ENCODE data around the gene SNCB.
"Not testable (repeated sequence)": the region's sequence is repeated elsewhere in the genome, so short reads cannot be mapped to it uniquely, and the experiment has no call there.

SNCB gene

GRCh38 chr5:176592573-176592972 is 37.8 kb downstream of the SNCB start:
- H3K27ac ChIP-seq = no peak overlapping the region
- peaks cover 51% of the 10 kb centered on the region for H3K27me3 ChIP-seq
- peaks cover 5% of the 10 kb centered on the region in 2 experiments for H3K4me1 ChIP-seq (ENCODE audit: control insufficient read depth in 1 of 2, insufficient read depth in 1 of 2, low read depth in 1 of 2, low read length in 1 of 2)
- H3K4me3 ChIP-seq (ENCODE audit: low read depth in 1 of 2, low read length in 1 of 2) = no peak overlapping the region
- H3K9me3 ChIP-seq = peaks cover 3% of the 10 kb centered on the region
- no peaks in the 10 kb centered on the region for H3K36me3 ChIP-seq
- TF ChIP-seq CTCF (IDR thresholded peaks at IDR 0.05) = no peak

GRCh38 chr5:176591667-176592066 is 38.7 kb downstream of the SNCB start:
- not testable (repeated sequence) for H3K27ac ChIP-seq; H3K4me3 ChIP-seq (ENCODE audit: low read depth in 1 of 2, low read length in 1 of 2); H3K36me3 ChIP-seq; H3K4me1 ChIP-seq (ENCODE audit: control insufficient read depth in 1 of 2, insufficient read depth in 1 of 2, low read depth in 1 of 2, low read length in 1 of 2); H3K9me3 ChIP-seq
- H3K27me3 ChIP-seq = peaks cover 42% of the 10 kb centered on the region

- no peaks in the 10 kb centered on the region for H3K36me3 ChIP-seq
- peaks cover 27% of the 10 kb centered on the region for H3K27me3 ChIP-seq
- no peak for TF ChIP-seq CTCF (IDR thresholded peaks at IDR 0.05)
- no peaks in the 10 kb centered on the region for H3K4me1 ChIP-seq (ENCODE audit: control insufficient read depth in 1 of 2, insufficient read depth in 1 of 2, low read depth in 1 of 2, low read length in 1 of 2)
- H3K27ac ChIP-seq = no peak overlapping the region
- H3K4me3 ChIP-seq (ENCODE audit: low read depth in 1 of 2, low read length in 1 of 2) = no peak overlapping the region
- H3K9me3 ChIP-seq = peaks cover 16% of the 10 kb centered on the region
These were observed 40.2 kb downstream of the SNCB start for GRCh38 chr5:176590035-176590717.

- H3K27me3 ChIP-seq = peaks cover 17% of the 10 kb centered on the region
- H3K27ac ChIP-seq = no peak overlapping the region
- H3K4me1 ChIP-seq (ENCODE audit: control insufficient read depth in 1 of 2, insufficient read depth in 1 of 2, low read depth in 1 of 2, low read length in 1 of 2) = no peaks in the 10 kb centered on the region
- no peak for TF ChIP-seq CTCF (IDR thresholded peaks at IDR 0.05)
- H3K36me3 ChIP-seq = no peaks in the 10 kb centered on the region
- H3K4me3 ChIP-seq (ENCODE audit: low read depth in 1 of 2, low read length in 1 of 2) = no peak overlapping the region
- H3K9me3 ChIP-seq = peaks cover 22% of the 10 kb centered on the region
These were observed 41.1 kb downstream of the SNCB start for GRCh38 chr5:176589039-176589769.

- TF ChIP-seq CTCF (IDR thresholded peaks at IDR 0.05) = no peak
- no peaks in the 10 kb centered on the region for H3K36me3 ChIP-seq
- H3K9me3 ChIP-seq = peaks cover 22% of the 10 kb centered on the region
- H3K4me3 ChIP-seq (ENCODE audit: low read depth in 1 of 2, low read length in 1 of 2) = no peak overlapping the region
- H3K4me1 ChIP-seq (ENCODE audit: control insufficient read depth in 1 of 2, insufficient read depth in 1 of 2, low read depth in 1 of 2, low read length in 1 of 2) = no peaks in the 10 kb centered on the region
- no peak overlapping the region for H3K27ac ChIP-seq
- H3K27me3 ChIP-seq = peaks cover 8% of the 10 kb centered on the region
These were observed 42.0 kb downstream of the SNCB start for GRCh38 chr5:176588297-176588696.

- peaks cover 22% of the 10 kb centered on the region for H3K9me3 ChIP-seq
- H3K4me3 ChIP-seq (ENCODE audit: low read depth in 1 of 2, low read length in 1 of 2) = no peak overlapping the region
- no peaks in the 10 kb centered on the region for H3K36me3 ChIP-seq
- no peaks in the 10 kb centered on the region for H3K4me1 ChIP-seq (ENCODE audit: control insufficient read depth in 1 of 2, insufficient read depth in 1 of 2, low read depth in 1 of 2, low read length in 1 of 2)
- TF ChIP-seq CTCF (IDR thresholded peaks at IDR 0.05) = no peak
- peaks cover 3% of the 10 kb centered on the region for H3K27me3 ChIP-seq
- H3K27ac ChIP-seq = no peak overlapping the region
These were observed 42.9 kb downstream of the SNCB start for GRCh38 chr5:176587398-176587797.

Data from neutrophil (primary cell).